NT2/D1 (cell line): Measurements from ENCODE around the gene TGM3.

Source experiments
- SUZ12 ChIP-seq: IDR thresholded peaks from 2 replicates; pipeline ENCODE4 v1.6.1; 2011; ENCODE audit not compliant: insufficient read length, insufficient read depth; ENCODE audit errors: extremely low read depth
- YY1 ChIP-seq: IDR thresholded peaks from 2 replicates; pipeline ENCODE4 v1.6.1; 2011; ENCODE audit not compliant: insufficient read length, insufficient read depth
- ZNF274 ChIP-seq: IDR thresholded peaks from 2 replicates; pipeline ENCODE4 v1.6.1; 2011; ENCODE audit warnings: mild to moderate bottlenecking, low read depth, low read length

DNA sequence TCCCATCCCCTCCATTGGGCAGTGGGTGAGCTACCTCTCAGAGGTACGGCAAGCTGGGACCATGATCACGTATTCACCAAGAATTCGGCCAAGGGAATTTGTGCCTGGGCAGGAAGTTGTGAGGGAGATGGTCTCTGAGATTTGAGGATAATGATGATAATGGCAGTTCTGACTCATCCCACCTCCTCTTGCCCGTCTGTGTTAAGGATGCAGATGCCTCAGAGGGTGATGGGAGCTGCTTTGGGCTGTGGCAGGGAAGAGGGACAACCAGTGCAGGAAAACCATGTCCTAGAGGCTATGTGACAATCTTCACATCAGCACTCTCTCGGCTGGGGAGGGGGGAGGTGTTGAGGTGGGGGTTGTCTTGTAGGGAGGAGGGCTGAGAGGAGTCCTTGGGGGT is 89.2 kb downstream of the TGM3 start:
- TF ChIP-seq YY1 (no peak), ZNF274 (no peak), SUZ12 (no peak)
